HEK293 (cell line): ENCODE measurements around the gene CDKL2.

Experiments used
- CTCF ChIA-PET: fragments of 350-600 bp; formaldehyde crosslinking; extraction: SDS; loops from one replicate; lab custom pipeline; 2021; ENCODE audit warnings: antibody characterized with exemption; lab: Yijun Ruan, JAX
- POLR2A ChIA-PET: fragments of 300-600 bp; formaldehyde crosslinking; extraction: SDS; loops from one replicate; lab custom pipeline; 2020; ENCODE audit warnings: antibody characterized with exemption, inconsistent platforms; lab: Yijun Ruan, JAX
- H3K27ac ChIP-seq: fragments of 200-500 bp; sonication (Bioruptor generic); 2 replicates; pipeline ENCODE4 v1.5.1; 2014; ENCODE audit warnings: low read depth, low read length, control low read depth, inconsistent platforms; ENCODE audit errors: extremely low read depth
- H3K36me3 ChIP-seq, 2 experiments: fragments of 200-500 bp in 1 of 2; sonication (Bioruptor generic) in 1 of 2; 1 replicate in 1 of 2; 2 replicates in 1 of 2; pipeline ENCODE4 v1.5.1; 2014 to 2017; ENCODE audit warnings: inconsistent platforms in 2 of 2, low read length in 2 of 2; ENCODE audit not compliant: control insufficient read depth in 2 of 2, insufficient read depth in 1 of 2
- H3K4me1 ChIP-seq: fragments of 200-500 bp; sonication (Bioruptor generic); 2 replicates; pipeline ENCODE4 v1.5.1; 2014; ENCODE audit warnings: mild to moderate bottlenecking, low read length, inconsistent platforms; ENCODE audit not compliant: control insufficient read depth, insufficient read depth
- H3K4me3 ChIP-seq: 2 replicates; pipeline ENCODE4 v1.5.1; 2011; ENCODE audit warnings: low read depth, mild to moderate bottlenecking, control low read depth, low read length, moderate library complexity
- H3K9me3 ChIP-seq: fragments of 200-500 bp; sonication (Bioruptor generic); 2 replicates; pipeline ENCODE4 v1.5.1; 2014; ENCODE audit warnings: low read depth, low read length, inconsistent platforms; ENCODE audit not compliant: control insufficient read depth, insufficient read depth
- GLIS1 ChIP-seq: fragments of 450-650 bp; formaldehyde crosslinking; IDR thresholded peaks from 2 replicates; pipeline ENCODE4 v1.5.1; 2016; ENCODE audit warnings: missing biosample characterization, missing genetic modification characterization
- KLF9 ChIP-seq: fragments of 450-650 bp; formaldehyde crosslinking; IDR thresholded peaks from 2 replicates; pipeline ENCODE4 v1.5.1; 2016; ENCODE audit warnings: missing biosample characterization, missing genetic modification characterization, low read depth
- MYNN ChIP-seq: fragments of 450-650 bp; formaldehyde crosslinking; IDR thresholded peaks from 2 replicates; pipeline ENCODE4 v1.5.1; 2016; ENCODE audit warnings: missing biosample characterization, missing genetic modification characterization, borderline replicate concordance
- SP2 ChIP-seq: fragments of 450-650 bp; formaldehyde crosslinking; IDR thresholded peaks from 2 replicates; pipeline ENCODE4 v1.5.1; 2016; ENCODE audit warnings: missing biosample characterization, missing genetic modification characterization
- ZBTB17 ChIP-seq: fragments of 450-650 bp; formaldehyde crosslinking; IDR thresholded peaks from 2 replicates; pipeline ENCODE4 v1.5.1; 2016; ENCODE audit warnings: missing biosample characterization, missing genetic modification characterization
- ZBTB44 ChIP-seq: fragments of 450-650 bp; IDR thresholded peaks from 2 replicates; pipeline ENCODE4 v1.5.1; 2018; ENCODE audit warnings: missing biosample characterization, mild to moderate bottlenecking, missing genetic modification characterization
- ZBTB48 ChIP-seq: fragments of 450-650 bp; formaldehyde crosslinking; IDR thresholded peaks from 2 replicates; pipeline ENCODE4 v1.5.1; 2016; ENCODE audit warnings: missing biosample characterization, missing genetic modification characterization
- ZEB2 ChIP-seq: fragments of 450-650 bp; formaldehyde crosslinking; IDR thresholded peaks from 2 replicates; pipeline ENCODE4 v1.5.1; 2016; ENCODE audit warnings: missing biosample characterization, missing genetic modification characterization
- ZFHX2 ChIP-seq: fragments of 450-650 bp; formaldehyde crosslinking; conservative IDR thresholded peaks from 2 replicates; pipeline ENCODE4 v1.5.1; 2016; ENCODE audit warnings: missing biosample characterization, missing genetic modification characterization
- ZFP69B ChIP-seq: fragments of 450-650 bp; formaldehyde crosslinking; IDR thresholded peaks from 2 replicates; pipeline ENCODE4 v1.5.1; 2016; ENCODE audit warnings: missing biosample characterization, missing genetic modification characterization
- ZIC2 ChIP-seq: fragments of 450-650 bp; formaldehyde crosslinking; IDR thresholded peaks from 2 replicates; pipeline ENCODE4 v1.5.1; 2016; ENCODE audit warnings: missing biosample characterization, missing genetic modification characterization
- ZNF140 ChIP-seq: fragments of 450-650 bp; formaldehyde crosslinking; IDR thresholded peaks from 2 replicates; pipeline ENCODE4 v1.5.1; 2016; ENCODE audit warnings: missing biosample characterization, missing genetic modification characterization
- ZNF175 ChIP-seq: fragments of 450-650 bp; formaldehyde crosslinking; IDR thresholded peaks from 2 replicates; pipeline ENCODE4 v1.5.1; 2016; ENCODE audit warnings: missing biosample characterization, missing genetic modification characterization
- ZNF2 ChIP-seq: fragments of 450-650 bp; formaldehyde crosslinking; IDR thresholded peaks from 2 replicates; pipeline ENCODE4 v1.5.1; 2016; ENCODE audit warnings: missing biosample characterization, missing genetic modification characterization
- ZNF221 ChIP-seq: fragments of 450-650 bp; formaldehyde crosslinking; IDR thresholded peaks from 2 replicates; pipeline ENCODE4 v1.5.1; 2017; ENCODE audit warnings: missing biosample characterization, missing genetic modification characterization, borderline replicate concordance
- ZNF266 ChIP-seq: fragments of 450-650 bp; formaldehyde crosslinking; IDR thresholded peaks from 2 replicates; pipeline ENCODE4 v1.5.1; 2016; ENCODE audit warnings: missing biosample characterization, missing genetic modification characterization, low read depth
- ZNF311 ChIP-seq: fragments of 450-650 bp; formaldehyde crosslinking; IDR thresholded peaks from 2 replicates; pipeline ENCODE4 v1.5.1; 2017; ENCODE audit warnings: missing biosample characterization, missing genetic modification characterization, borderline replicate concordance
- ZNF513 ChIP-seq: fragments of 450-650 bp; IDR thresholded peaks from 2 replicates; pipeline ENCODE4 v1.5.1; 2018; ENCODE audit warnings: missing biosample characterization, missing genetic modification characterization
- ZNF600 ChIP-seq: fragments of 450-650 bp; formaldehyde crosslinking; IDR thresholded peaks from 2 replicates; pipeline ENCODE4 v1.5.1; 2016; ENCODE audit warnings: missing biosample characterization, missing genetic modification characterization
- ZNF776 ChIP-seq: fragments of 450-650 bp; formaldehyde crosslinking; IDR thresholded peaks from 2 replicates; pipeline ENCODE4 v1.5.0; 2017; ENCODE audit warnings: missing biosample characterization, missing genetic modification characterization, borderline replicate concordance
- ZNF843 ChIP-seq: fragments of 450-650 bp; formaldehyde crosslinking; IDR thresholded peaks from 2 replicates; pipeline ENCODE4 v1.5.1; 2016; ENCODE audit warnings: missing biosample characterization, missing genetic modification characterization
- TF ChIP-seq, protein P1 (sequence below): fragments of 450-650 bp; formaldehyde crosslinking; IDR thresholded peaks from 2 replicates; pipeline ENCODE4 v1.5.1; 2016; ENCODE audit warnings: missing biosample characterization, missing genetic modification characterization

The CDKL2 gene

DNA sequence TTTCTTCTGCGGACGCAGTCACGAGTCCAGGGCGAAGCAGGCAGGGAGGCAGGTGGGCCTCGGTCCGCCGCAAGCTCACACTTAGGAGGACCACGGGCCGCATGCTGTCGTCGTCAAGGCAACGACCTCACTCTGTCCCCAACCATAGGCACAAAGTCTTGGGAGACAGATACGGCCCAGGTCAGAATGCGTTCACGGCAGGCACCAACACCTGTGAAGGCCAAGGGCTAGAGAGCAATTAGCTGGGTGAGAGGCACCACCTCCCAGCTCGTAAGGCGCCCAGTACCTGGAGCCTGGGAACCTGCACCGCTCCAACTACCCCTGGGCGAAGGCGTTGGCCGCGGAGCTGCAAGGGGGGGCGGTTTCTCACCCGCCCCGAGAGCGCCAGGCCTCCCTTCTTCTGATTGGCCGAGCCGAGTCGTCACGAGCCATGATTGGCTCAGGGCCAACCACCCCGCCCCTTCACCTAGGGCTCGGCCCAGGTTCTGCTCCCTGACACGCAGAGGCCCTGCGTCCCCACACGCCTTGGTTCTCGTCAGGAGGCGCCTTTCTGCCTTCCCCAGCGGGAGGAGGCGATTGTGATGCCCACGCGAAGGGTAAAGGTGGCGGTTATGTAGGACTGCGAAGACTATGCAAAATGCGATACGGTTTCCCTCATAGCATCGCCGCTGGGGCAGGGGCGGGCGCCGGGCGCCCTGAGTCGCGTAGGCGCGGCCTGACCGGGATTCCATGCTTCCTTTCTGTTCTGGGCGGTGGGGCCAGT is at the start of gene CDKL2 (continued):
- TF ChIP-seq ZBTB44 (tag by site-specific recombination) (0 out of 2 replicates have a peak, but pooled peaks have one; percentile 14), ZNF843 (tag by site-specific recombination) (peak; percentile 59; the same call in 1 of the 2 replicates), GLIS1 (tag by site-specific recombination) (peak; percentile 57), ZNF513 (tag by site-specific recombination) (no peak), ZNF2 (tag by site-specific recombination) (peak; percentile 54; the same call in 1 of the 2 replicates), ZFP69B (tag by site-specific recombination) (no peak), ZBTB48 (tag by site-specific recombination) (peak; percentile 99), ZBTB17 (tag by site-specific recombination) (peak; percentile 66), ZNF175 (tag by site-specific recombination) (no peak), ZEB2 (tag by site-specific recombination) (peak; percentile 77), KLF9 (tag by site-specific recombination) (peak; percentile 86), ZNF600 (tag by site-specific recombination) (peak; percentile 87), ZIC2 (tag by site-specific recombination) (peak; percentile 47; the same call in 1 of the 2 replicates), ZNF140 (no peak), SP2 (tag by site-specific recombination) (peak; percentile 93), ZNF311 (no peak)

DNA sequence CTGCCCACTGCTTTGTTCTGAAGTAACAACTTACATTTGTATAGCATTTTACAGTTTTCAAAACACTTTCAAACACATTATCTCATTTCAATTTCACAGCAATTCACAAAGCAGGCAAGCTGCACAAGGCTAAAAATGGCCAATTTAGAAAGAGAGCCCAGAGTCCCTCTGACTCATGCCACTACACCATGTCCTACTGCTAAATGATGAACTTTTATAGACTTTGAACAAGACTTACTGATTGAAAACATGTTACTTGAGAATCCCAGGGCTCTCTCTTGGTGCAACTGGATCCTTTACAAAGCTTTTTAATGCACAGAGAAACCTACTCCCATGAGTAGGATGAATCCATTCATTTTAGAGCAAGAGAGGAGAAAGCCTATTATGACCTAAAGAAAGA is 48.6 kb upstream of the CDKL2 start:
- ChIA-PET CTCF (no interaction called here), POLR2A (no interaction called here)
- Histone ChIP-seq H3K36me3 (no peaks in the 10 kb centered on the region), H3K4me3 (no peak overlapping the region), H3K9me3 (no peaks in the 10 kb centered on the region), H3K27ac (no peak overlapping the region), H3K4me1 (peaks cover 3% of the 10 kb centered on the region; the same call in 1 of the 2 replicates)
- TF ChIP-seq MYNN (no peak), ZFHX2 (tag by site-specific recombination) (no peak), ZNF776 (no peak), ZNF221 (no peak), ZEB2 (tag by site-specific recombination) (no peak), ZNF266 (tag by site-specific recombination) (no peak)
- TF ChIP-seq, protein P1, sequence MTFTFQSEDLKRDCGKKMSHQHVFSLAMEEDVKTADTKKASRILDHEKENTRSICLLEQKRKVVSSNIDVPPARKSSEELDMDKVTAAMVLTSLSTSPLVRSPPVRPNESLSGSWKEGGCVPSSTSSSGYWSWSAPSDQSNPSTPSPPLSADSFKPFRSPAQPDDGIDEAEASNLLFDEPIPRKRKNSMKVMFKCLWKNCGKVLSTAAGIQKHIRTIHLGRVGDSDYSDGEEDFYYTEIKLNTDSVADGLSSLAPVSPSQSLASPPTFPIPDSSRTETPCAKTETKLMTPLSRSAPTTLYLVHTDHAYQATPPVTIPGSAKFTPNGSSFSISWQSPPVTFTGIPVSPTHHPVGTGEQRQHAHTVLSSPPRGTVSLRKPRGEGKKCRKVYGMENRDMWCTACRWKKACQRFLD (tag by site-specific recombination) = no peak
